Natural killer cell treated with Interleukin-12 subunit alpha and Interleukin-12 subunit beta and Interleukin-15 and Interleukin-18, amount 100 ng/mL, for 72 hours (primary cell): ENCODE results near the gene C4B. TPM values are rescaled to one million over a fixed set of nuclear protein-coding genes. Genes with fewer than 3 reads are reported as not detected.
A peak's percentile ranks its signal among the peaks of the same experiment; 100 is the strongest.
"Not testable (repeated sequence)": the region's sequence is repeated elsewhere in the genome, so short reads cannot be mapped to it uniquely, and the experiment has no call there.

Experiments
- ATAC-seq, 2 donors: fragments of 150-1000 bp; cut with Tn5 transposase in 1 of 2; sonication (Bioruptor Pico), chemical (Tn5 transposase) in 1 of 2; 2 replicates each; pipeline ENCODE4 v1.10.0; 2021
- DNase-seq: peaks from one replicate; pipeline ENCODE4 v3.0.0; 2022; ENCODE audit warnings: low spot score
- H3K27ac Mint-ChIP-seq, 2 donors: 1 replicate in 1 of 2; 2 replicates in 1 of 2; pipeline ENCODE4 v1.8.0; 2022; ENCODE audit warnings: mixed read lengths in 2 of 2, mild to moderate bottlenecking in 1 of 2, moderate library complexity in 1 of 2
- H3K27me3 Mint-ChIP-seq, 2 donors: 1 replicate in 1 of 2; 2 replicates in 1 of 2; pipeline ENCODE4 v1.8.0; 2022; ENCODE audit warnings: mixed read lengths in 2 of 2
- H3K36me3 Mint-ChIP-seq: one replicate; pipeline ENCODE4 v1.8.0; 2022; ENCODE audit warnings: mixed read lengths
- H3K4me1 Mint-ChIP-seq, 2 donors: 1 replicate in 1 of 2; 2 replicates in 1 of 2; pipeline ENCODE4 v1.8.0; 2022; ENCODE audit warnings: low read depth in 2 of 2, mixed read lengths in 2 of 2, mild to moderate bottlenecking in 1 of 2
- H3K4me3 Mint-ChIP-seq: one replicate; pipeline ENCODE4 v1.8.0; 2022; ENCODE audit warnings: mixed read lengths
- H3K9me3 Mint-ChIP-seq: 2 replicates; pipeline ENCODE4 v1.8.0; 2022; ENCODE audit warnings: mixed read lengths
- total RNA-seq, 2 donors: library from RNA; stranded (reverse); gene quantifications; one replicate each; pipeline ENCODE4 v1.2.3, GENCODE V29; 2022

C4B gene
- total RNA-seq, 2 donors from 2014 or later: 3.4 to 5.0 TPM

DNA sequence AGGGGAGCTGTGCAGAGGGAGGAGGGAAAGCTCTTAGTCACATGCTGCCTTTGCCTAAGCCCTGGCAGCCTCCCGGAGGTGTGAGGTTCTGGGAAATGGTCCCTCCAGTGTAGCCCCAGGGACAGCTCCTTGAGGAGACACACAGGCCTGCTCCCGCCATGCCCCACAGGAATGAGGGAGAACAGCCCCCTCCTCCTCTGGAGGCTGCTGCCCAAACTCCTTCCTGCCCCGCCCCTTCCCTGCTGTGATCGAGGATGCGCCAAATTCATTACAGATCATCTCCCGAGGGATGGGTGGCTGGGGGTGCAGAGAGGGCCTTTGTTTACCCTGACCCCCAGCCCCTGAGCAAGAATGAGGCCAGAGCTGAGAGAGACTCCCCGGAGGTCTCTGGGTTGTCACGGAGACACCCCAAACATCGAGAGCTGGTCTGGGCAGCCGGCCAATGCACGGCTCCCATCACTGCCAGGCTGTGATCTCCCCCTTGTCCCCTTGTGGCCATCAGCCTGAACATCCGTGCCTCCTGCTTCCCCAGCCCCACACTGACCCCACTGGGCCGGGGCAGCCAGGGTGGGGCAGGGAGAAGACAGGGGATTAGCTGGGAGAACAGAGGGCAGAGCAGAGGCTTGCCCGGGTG lies 32.0 kb downstream of the C4B start:
- no peak overlapping the region for H3K4me3 Mint-ChIP-seq

GRCh38 chr6:32047084-32047478 lies 32.5 kb downstream of the C4B start:
- H3K36me3 Mint-ChIP-seq: no peaks in the 10 kb centered on the region
- no peak for ATAC-seq
- DNase-seq: no peak
- no peak overlapping the region for H3K4me3 Mint-ChIP-seq
- no peaks in the 10 kb centered on the region for H3K9me3 Mint-ChIP-seq
- peaks cover 0 to 4% of the 10 kb centered on the region in 2 donors for H3K27me3 Mint-ChIP-seq
- H3K4me1 Mint-ChIP-seq: peaks cover 7 to 8% of the 10 kb centered on the region in 2 donors
- no peak overlapping the region for H3K27ac Mint-ChIP-seq

More for the DNA sequence above, 32.0 kb downstream of the C4B start:
- Mint-ChIP-seq H3K36me3 (no peaks in the 10 kb centered on the region), H3K27ac (no peak overlapping the region), H3K9me3 (no peaks in the 10 kb centered on the region), H3K4me1 (peaks cover 7 to 8% of the 10 kb centered on the region in 2 donors), H3K27me3 (peaks cover 0 to 2% of the 10 kb centered on the region in 2 donors)
- DNase-seq: no peak
- ATAC-seq: no peak

DNA sequence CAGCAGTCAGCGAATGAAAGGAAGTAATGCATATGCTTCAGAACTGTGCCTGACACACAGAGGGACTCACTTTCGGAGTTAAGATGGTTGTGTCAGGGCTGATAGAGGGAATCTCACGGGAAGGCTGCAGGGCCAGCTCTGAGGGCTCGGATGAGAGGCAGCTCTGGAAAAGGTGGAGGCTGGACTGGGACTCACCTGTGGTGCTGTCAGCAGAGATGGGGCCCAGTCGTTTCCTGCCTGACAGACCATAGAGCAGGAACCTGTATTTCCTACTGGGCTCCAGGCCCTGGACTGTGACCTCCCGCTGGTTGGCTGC lies 32.9 kb downstream of the C4B start:
- H3K27ac Mint-ChIP-seq: no peak overlapping the region
- H3K4me3 Mint-ChIP-seq: no peak overlapping the region
- peaks cover 0 to 4% of the 10 kb centered on the region in 2 donors for H3K27me3 Mint-ChIP-seq
- H3K4me1 Mint-ChIP-seq: peaks cover 7 to 8% of the 10 kb centered on the region in 2 donors
- H3K9me3 Mint-ChIP-seq: no peaks in the 10 kb centered on the region
- no peaks in the 10 kb centered on the region for H3K36me3 Mint-ChIP-seq
- no peak for DNase-seq
- no peak for ATAC-seq

- H3K27ac Mint-ChIP-seq: no peak overlapping the region
- H3K4me3 Mint-ChIP-seq: peak overlapping the region; percentile 23
- peak; percentile 66 to 78 for ATAC-seq
Observed at GRCh38 chr6:32047855-32048766, 33.5 kb downstream of the C4B start.

DNA sequence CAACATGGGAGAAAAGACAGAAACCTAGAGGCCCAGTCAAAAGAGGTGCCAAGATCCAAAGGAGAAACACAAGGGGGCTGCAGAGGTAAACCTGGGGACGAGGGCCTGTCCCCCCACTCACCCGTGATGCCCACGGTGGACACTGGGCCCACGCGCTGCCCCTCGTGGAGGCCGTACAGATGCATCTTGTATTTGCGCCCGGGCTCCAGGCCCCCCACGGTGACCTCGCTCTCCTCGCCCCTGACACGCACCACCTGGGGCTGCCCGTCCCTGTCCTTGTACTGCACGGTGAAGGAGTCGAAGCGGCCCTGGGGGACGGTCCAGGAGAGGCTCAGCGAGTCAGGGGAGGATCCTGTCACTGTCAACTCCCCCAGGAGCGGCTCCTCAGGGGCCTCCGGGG lies 34.6 kb downstream of the C4B start:
- H3K4me3 Mint-ChIP-seq, H3K4me1 Mint-ChIP-seq, H3K36me3 Mint-ChIP-seq, H3K27me3 Mint-ChIP-seq, H3K9me3 Mint-ChIP-seq, H3K27ac Mint-ChIP-seq, ATAC-seq, DNase-seq: not testable (repeated sequence)

More at GRCh38 chr6:32047855-32048766, 33.5 kb downstream of the C4B start:
- Mint-ChIP-seq H3K27me3 (peaks cover 0 to 4% of the 10 kb centered on the region in 2 donors), H3K4me1 (peaks cover 7 to 8% of the 10 kb centered on the region in 2 donors), H3K36me3 (no peaks in the 10 kb centered on the region), H3K9me3 (no peaks in the 10 kb centered on the region)
- DNase-seq: peak; percentile 72

GRCh38 chr6:32049736-32050135 lies 35.1 kb downstream of the C4B start:
- not testable (repeated sequence) for DNase-seq, H3K4me3 Mint-ChIP-seq, H3K9me3 Mint-ChIP-seq, H3K27me3 Mint-ChIP-seq, ATAC-seq, H3K36me3 Mint-ChIP-seq, H3K27ac Mint-ChIP-seq, H3K4me1 Mint-ChIP-seq

GRCh38 chr6:32050562-32050961 lies 36.0 kb downstream of the C4B start:
- Mint-ChIP-seq H3K36me3 (no peaks in the 10 kb centered on the region), H3K4me3 (no peak overlapping the region), H3K27ac (no peak overlapping the region), H3K4me1 (peaks cover 7 to 8% of the 10 kb centered on the region in 2 donors), H3K27me3 (peaks cover 0 to 4% of the 10 kb centered on the region in 2 donors), H3K9me3 (no peaks in the 10 kb centered on the region)
- DNase-seq: no peak
- ATAC-seq: no peak

DNA sequence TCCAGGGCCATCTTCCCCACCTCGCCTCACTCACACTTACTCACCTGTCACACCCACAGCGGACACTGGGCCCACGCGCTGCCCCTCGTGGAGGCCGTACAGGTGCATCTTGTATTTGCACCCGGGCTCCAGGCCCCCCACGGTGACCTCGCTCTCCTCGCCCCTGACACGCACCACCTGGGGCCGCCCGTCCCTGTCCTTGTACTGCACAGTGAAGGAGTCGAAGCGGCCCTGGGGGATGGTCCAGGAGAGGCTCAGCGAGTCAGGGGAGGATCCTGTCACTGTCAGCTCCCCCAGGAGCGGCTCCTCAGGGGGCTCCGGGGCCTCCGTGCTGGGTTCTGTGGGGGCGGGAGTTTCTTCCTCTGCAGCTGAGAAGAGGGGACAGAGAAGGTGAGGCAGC lies 38.0 kb downstream of the C4B start:
- not testable (repeated sequence) for H3K4me3 Mint-ChIP-seq, H3K36me3 Mint-ChIP-seq, H3K27ac Mint-ChIP-seq, H3K9me3 Mint-ChIP-seq, DNase-seq, H3K27me3 Mint-ChIP-seq, ATAC-seq, H3K4me1 Mint-ChIP-seq

GRCh38 chr6:32053314-32053713 lies 38.7 kb downstream of the C4B start:
- H3K27ac Mint-ChIP-seq, H3K4me1 Mint-ChIP-seq, H3K27me3 Mint-ChIP-seq, H3K9me3 Mint-ChIP-seq, H3K4me3 Mint-ChIP-seq, DNase-seq, H3K36me3 Mint-ChIP-seq, ATAC-seq: not testable (repeated sequence)

DNA sequence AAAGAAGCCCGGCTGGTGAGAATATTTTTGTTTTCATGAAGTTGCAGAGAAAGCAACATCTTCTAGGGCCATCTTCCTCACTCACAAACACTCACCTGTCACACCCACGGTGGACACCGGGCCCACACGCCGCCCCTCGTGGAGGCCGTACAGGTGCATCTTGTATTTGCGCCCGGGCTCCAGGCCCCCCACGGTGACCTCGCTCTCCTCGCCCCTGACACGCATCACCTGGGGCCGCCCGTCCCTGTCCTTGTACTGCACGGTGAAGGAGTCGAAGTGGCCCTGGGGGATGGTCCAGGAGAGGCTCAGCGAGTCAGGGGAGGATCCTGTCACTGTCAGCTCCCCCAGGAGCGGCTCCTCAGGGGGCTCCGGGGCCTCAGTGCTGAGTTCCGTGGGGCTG lies 41.2 kb downstream of the C4B start:
- DNase-seq, H3K27ac Mint-ChIP-seq, H3K36me3 Mint-ChIP-seq, H3K9me3 Mint-ChIP-seq, H3K4me1 Mint-ChIP-seq, H3K4me3 Mint-ChIP-seq, ATAC-seq, H3K27me3 Mint-ChIP-seq: not testable (repeated sequence)

GRCh38 chr6:32056254-32056653 lies 41.7 kb downstream of the C4B start:
- no peaks in the 10 kb centered on the region for H3K36me3 Mint-ChIP-seq
- no peak overlapping the region for H3K4me3 Mint-ChIP-seq

GRCh38 chr6:32057966-32058365 lies 43.4 kb downstream of the C4B start:
- DNase-seq (no peak), ATAC-seq (no peak)
- H3K4me1 Mint-ChIP-seq: peaks cover 0 to 2% of the 10 kb centered on the region in 2 donors
- peaks cover 2 to 7% of the 10 kb centered on the region in 2 donors for H3K27me3 Mint-ChIP-seq
- H3K36me3 Mint-ChIP-seq: no peaks in the 10 kb centered on the region
- no peak overlapping the region for H3K4me3 Mint-ChIP-seq
- no peak overlapping the region for H3K27ac Mint-ChIP-seq
- H3K9me3 Mint-ChIP-seq: no peaks in the 10 kb centered on the region

More at GRCh38 chr6:32056254-32056653, 41.7 kb downstream of the C4B start:
- Mint-ChIP-seq H3K4me1 (peaks cover 0 to 2% of the 10 kb centered on the region in 2 donors), H3K27ac (no peak overlapping the region), H3K9me3 (no peaks in the 10 kb centered on the region), H3K27me3 (peaks cover 4 to 7% of the 10 kb centered on the region in 2 donors)
- ATAC-seq (no peak), DNase-seq (no peak)

GRCh38 chr6:32058511-32058963 lies 43.9 kb downstream of the C4B start:
- H3K4me3 Mint-ChIP-seq: no peak overlapping the region
- no peak overlapping the region for H3K27ac Mint-ChIP-seq
- H3K36me3 Mint-ChIP-seq: no peaks in the 10 kb centered on the region
- peaks cover 0 to 2% of the 10 kb centered on the region in 2 donors for H3K4me1 Mint-ChIP-seq
- no peaks in the 10 kb centered on the region for H3K9me3 Mint-ChIP-seq
- ATAC-seq (no peak), DNase-seq (no peak)
- peaks cover 2 to 7% of the 10 kb centered on the region in 2 donors for H3K27me3 Mint-ChIP-seq

GRCh38 chr6:32060966-32061655 lies 46.5 kb downstream of the C4B start:
- H3K36me3 Mint-ChIP-seq: no peaks in the 10 kb centered on the region

More at GRCh38 chr6:32060966-32061655, 46.5 kb downstream of the C4B start:
- no peak for DNase-seq
- H3K27ac Mint-ChIP-seq: no peak overlapping the region
- no peak for ATAC-seq
- H3K27me3 Mint-ChIP-seq: peaks cover 2 to 7% of the 10 kb centered on the region in 2 donors
- H3K9me3 Mint-ChIP-seq: no peaks in the 10 kb centered on the region
- H3K4me1 Mint-ChIP-seq: peaks cover 0 to 2% of the 10 kb centered on the region in 2 donors
- no peak overlapping the region for H3K4me3 Mint-ChIP-seq
